NB4 (cell line): ENCODE results near the gene SLC25A11.

Source experiments
- CTCF ChIP-seq: IDR thresholded peaks from one replicate; pipeline ENCODE4 v1.5.1; 2012; ENCODE audit warnings: low read depth, low read length
- MYC ChIP-seq: IDR thresholded peaks from 2 replicates; pipeline ENCODE4 v1.6.1; 2011; ENCODE audit warnings: low read depth, low read length

- TF ChIP-seq MYC = no peak
- no peak for TF ChIP-seq CTCF
Observed at GRCh38 chr17:4951486-4951885, 11.6 kb upstream of the SLC25A11 start.
